Liver (tissue), 9 donors: ENCODE data around the gene MELK. TPM values are rescaled to one million over a fixed set of nuclear protein-coding genes. Genes with fewer than 3 reads are reported as not detected.

Experiments
- DNase-seq: peaks from one replicate; pipeline ENCODE4 v3.0.0-alpha.2; 2017; ENCODE audit warnings: low spot score
- H3K27ac ChIP-seq, 2 donors: one replicate each; pipeline ENCODE4 v1.7.0; 2013; ENCODE audit warnings: inconsistent platforms in 2 of 2, low read length in 2 of 2, control low read depth in 1 of 2, low read depth in 1 of 2, mild to moderate bottlenecking in 1 of 2
- H3K27me3 ChIP-seq, 4 donors: one replicate each; pipeline versions ENCODE4 v1.6.1 to v1.7.0; 2013; ENCODE audit warnings: low read length in 3 of 4, inconsistent platforms in 1 of 4, mild to moderate bottlenecking in 1 of 4, moderate library complexity in 1 of 4; ENCODE audit not compliant: control insufficient read depth in 4 of 4, insufficient read depth in 4 of 4
- H3K36me3 ChIP-seq, 4 donors: one replicate each; pipeline versions ENCODE4 v1.6.1 to v1.7.0; 2013; ENCODE audit warnings: low read length in 3 of 4, mild to moderate bottlenecking in 3 of 4, low read depth in 1 of 4, moderate library complexity in 1 of 4; ENCODE audit not compliant: control insufficient read depth in 4 of 4, insufficient read depth in 3 of 4
- H3K4me1 ChIP-seq, 4 donors: one replicate each; pipeline versions ENCODE4 v1.6.1 to v1.7.0; 2013; ENCODE audit warnings: low read length in 3 of 4, mild to moderate bottlenecking in 3 of 4, moderate library complexity in 1 of 4; ENCODE audit not compliant: control insufficient read depth in 4 of 4, insufficient read depth in 4 of 4
- H3K4me3 ChIP-seq, 3 donors: one replicate each; pipeline versions ENCODE4 v1.6.1 to v1.7.0; 2013; ENCODE audit warnings: low read length in 3 of 3, control low read depth in 1 of 3, low read depth in 1 of 3, mild to moderate bottlenecking in 1 of 3
- H3K9ac ChIP-seq, 2 donors: one replicate each; pipeline ENCODE4 v1.7.0; 2013; ENCODE audit warnings: low read length in 2 of 2, mild to moderate bottlenecking in 2 of 2, moderate library complexity in 2 of 2, control low read depth in 1 of 2, low read depth in 1 of 2
- H3K9me3 ChIP-seq, 4 donors: one replicate each; pipeline versions ENCODE4 v1.6.1 to v1.7.0; 2013; ENCODE audit warnings: low read length in 3 of 4; ENCODE audit not compliant: control insufficient read depth in 4 of 4
- CTCF ChIP-seq: fragments of 150-350 bp; IDR thresholded peaks from 2 replicates; pipeline ENCODE4 v1.5.1; 2017; ENCODE audit warnings: improper control_type of control experiment, low read depth, low read length; ENCODE audit not compliant: missing input control
- FOXA1 ChIP-seq: IDR thresholded peaks from 2 replicates; pipeline ENCODE4 v1.6.1; 2016; ENCODE audit warnings: antibody characterized with exemption
- FOXA2 ChIP-seq: IDR thresholded peaks from 2 replicates; pipeline ENCODE4 v1.6.1; 2016; ENCODE audit warnings: antibody characterized with exemption
- GABPA ChIP-seq, 2 donors: IDR thresholded peaks in 1 of 2; conservative IDR thresholded peaks in 1 of 2; 2 replicates each; pipeline ENCODE4 v1.6.1; 2016; ENCODE audit warnings: antibody characterized with exemption in 2 of 2, mild to moderate bottlenecking in 1 of 2, moderate library complexity in 1 of 2
- HNF4G ChIP-seq: IDR thresholded peaks from 2 replicates; pipeline ENCODE4 v1.6.1; 2016; ENCODE audit warnings: antibody characterized with exemption
- JUND ChIP-seq, 2 donors: IDR thresholded peaks; 2 replicates each; pipeline ENCODE4 v1.6.1; 2016; ENCODE audit warnings: antibody characterized with exemption in 2 of 2
- MAX ChIP-seq: IDR thresholded peaks from 2 replicates; pipeline ENCODE4 v1.6.1; 2016; ENCODE audit warnings: antibody characterized with exemption
- RAD21 ChIP-seq, 2 donors: IDR thresholded peaks; 2 replicates each; pipeline ENCODE4 v1.6.1; 2016; ENCODE audit warnings: antibody characterized with exemption in 2 of 2, mild to moderate bottlenecking in 2 of 2
- REST ChIP-seq: IDR thresholded peaks from 2 replicates; pipeline ENCODE4 v1.6.1; 2016; ENCODE audit warnings: antibody characterized with exemption, mild to moderate bottlenecking
- ZBTB33 ChIP-seq: IDR thresholded peaks from 2 replicates; pipeline ENCODE4 v1.6.1; 2016; ENCODE audit warnings: antibody characterized with exemption
- WGBS: extraction: QIAGEN DNeasy Blood & Tissue Kit; methylation state at CpG from one replicate; pipeline ENCODE4 v1.1.7; 2013; 5-methylcytosine and 5-hydroxymethylcytosine counted together
- polyA plus RNA-seq, 2 donors: library from polyadenylated mRNA; stranded (reverse) in 1 of 2; unstranded in 1 of 2; fragments of 200-250 nt in 1 of 2; fragments of >200 nt in 1 of 2; fragmentation: Nextera tagmentation in 1 of 2; extraction: Ambion mirVana in 1 of 2; gene quantifications; one replicate each; pipeline versions ENCODE4 v1.2.1 to v1.2.3, GENCODE V29; 2013 to 2015
- total RNA-seq, 2 donors: library from RNA; depleted of rRNA; stranded (reverse); fragments of >200 nt; gene quantifications; one replicate each; pipeline ENCODE4 v1.2.3, GENCODE V29; 2014
- TF ChIP-seq, protein P1 (sequence below): IDR thresholded peaks from 2 replicates; pipeline ENCODE4 v1.6.1; 2016; ENCODE audit warnings: antibody characterized with exemption
- donor health status: healthy.
- donor health status: healthy.
- donor health status: healthy.
- donor health status: healthy.
- donor health status: healthy.

Gene MELK
- 10 to 100 TPM in 1 of 2 donors, under 1 TPM in 1; 0.08 to 19.5 TPM for total RNA-seq
- 1 to 10 TPM in 1 of 2 donors, under 1 TPM in 1; 0.25 to 1.8 TPM for polyA plus RNA-seq

DNA sequence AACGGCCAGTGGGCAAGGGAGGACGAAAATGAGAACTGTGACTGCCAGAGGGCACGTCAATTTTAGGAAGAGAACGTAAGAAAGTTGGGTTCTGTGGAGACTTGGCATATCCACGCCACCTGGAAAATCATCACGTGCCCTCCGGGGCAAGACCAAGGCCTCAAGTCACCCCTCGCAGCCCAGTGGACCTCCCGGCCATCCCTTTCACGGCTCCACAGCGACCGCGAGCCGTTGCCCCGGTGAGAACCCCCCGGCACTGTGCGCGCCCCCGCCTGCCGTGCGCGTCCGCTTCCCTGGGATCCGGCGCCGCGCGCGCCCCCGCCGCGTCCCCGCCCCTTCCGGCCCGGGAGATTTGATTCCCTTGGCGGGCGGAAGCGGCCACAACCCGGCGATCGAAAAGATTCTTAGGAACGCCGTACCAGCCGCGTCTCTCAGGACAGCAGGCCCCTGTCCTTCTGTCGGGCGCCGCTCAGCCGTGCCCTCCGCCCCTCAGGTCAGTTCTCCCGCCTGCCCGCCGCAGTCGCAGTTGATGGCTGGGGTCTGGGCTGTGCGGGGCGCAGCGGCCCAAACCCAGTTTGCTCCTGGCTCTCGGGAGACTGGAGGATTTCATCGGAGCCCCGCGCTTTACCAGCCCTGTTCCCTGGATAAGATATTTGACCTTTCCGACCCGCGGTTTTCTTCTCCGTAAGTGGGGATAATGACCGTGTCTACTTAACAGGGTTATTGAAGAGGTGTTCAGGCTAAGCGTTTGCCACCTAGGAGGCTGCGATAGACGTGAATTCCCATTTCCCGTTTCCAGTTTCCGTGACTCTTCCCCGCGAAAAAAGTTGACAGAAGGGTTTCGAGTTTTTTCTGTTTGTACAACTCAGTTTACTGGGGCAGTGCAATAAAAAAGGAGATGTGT, at the start of gene MELK:
Gene MELK (plus strand): TSS at position 381 of the 904 bp plus-strand sequence. CDS start 8,787 bp downstream, outside the sequence.
- Histone ChIP-seq H3K9ac (peak within 1 kb of the TSS; percentile 76 to 77), H3K4me1 (peaks cover 2 to 6% (median 6%) of the 10 kb centered on the region in 4 donors), H3K4me3 (peak within 1 kb of the TSS; percentile 61 to 96 (median 92)), H3K9me3 (no peaks in the 10 kb centered on the region), H3K27me3 (no peaks in the 10 kb centered on the region), H3K27ac (peak within 1 kb of the TSS in 1 of 2 donors; percentile 47), H3K36me3 (no peaks in the 10 kb centered on the region)
- DNase-seq, result peak; percentile 90
- no peak for TF ChIP-seq FOXA2
- TF ChIP-seq ZBTB33, result no peak
- TF ChIP-seq CTCF, result no peak
- TF ChIP-seq FOXA1, result no peak
- TF ChIP-seq MAX, result no peak
- TF ChIP-seq, protein P1, sequence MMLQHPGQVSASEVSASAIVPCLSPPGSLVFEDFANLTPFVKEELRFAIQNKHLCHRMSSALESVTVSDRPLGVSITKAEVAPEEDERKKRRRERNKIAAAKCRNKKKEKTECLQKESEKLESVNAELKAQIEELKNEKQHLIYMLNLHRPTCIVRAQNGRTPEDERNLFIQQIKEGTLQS, result no peak
- no peak for TF ChIP-seq HNF4G
- no peak for TF ChIP-seq REST
- peak; percentile 31 to 84 for TF ChIP-seq GABPA (IDR thresholded peaks at IDR 0.05 in 1 of 2, conservative IDR thresholded peaks at IDR 0.05 in 1 of 2)
- under 1% methylated on average over 74 of the region's 74 CpGs for WGBS

- DNase-seq, result no peak
- H3K4me3 ChIP-seq, result no peak overlapping the region
- 95% methylated on average over 2 of the region's 2 CpGs for WGBS
- no peaks in the 10 kb centered on the region for H3K36me3 ChIP-seq
- no peaks in the 10 kb centered on the region for H3K4me1 ChIP-seq
- no peak overlapping the region for H3K27ac ChIP-seq
- no peaks in the 10 kb centered on the region for H3K27me3 ChIP-seq
- no peaks in the 10 kb centered on the region for H3K9me3 ChIP-seq
- no peak for TF ChIP-seq JUND (IDR thresholded peaks at IDR 0.05)
- TF ChIP-seq RAD21 (IDR thresholded peaks at IDR 0.05), result no peak
- no peak for TF ChIP-seq ZBTB33
- no peak overlapping the region for H3K9ac ChIP-seq
Measured at GRCh38 chr9:36530224-36530623, 42.5 kb upstream of the MELK start.
